ENCODE data around the gene RPE65. TPM values are rescaled to one million over a fixed set of nuclear protein-coding genes. Genes with fewer than 3 reads are reported as not detected.

The RPE65 gene
- total and polyA plus RNA-seq, 4 donors, result 0.01 to 0.09 TPM; not detected in 2

DNA sequence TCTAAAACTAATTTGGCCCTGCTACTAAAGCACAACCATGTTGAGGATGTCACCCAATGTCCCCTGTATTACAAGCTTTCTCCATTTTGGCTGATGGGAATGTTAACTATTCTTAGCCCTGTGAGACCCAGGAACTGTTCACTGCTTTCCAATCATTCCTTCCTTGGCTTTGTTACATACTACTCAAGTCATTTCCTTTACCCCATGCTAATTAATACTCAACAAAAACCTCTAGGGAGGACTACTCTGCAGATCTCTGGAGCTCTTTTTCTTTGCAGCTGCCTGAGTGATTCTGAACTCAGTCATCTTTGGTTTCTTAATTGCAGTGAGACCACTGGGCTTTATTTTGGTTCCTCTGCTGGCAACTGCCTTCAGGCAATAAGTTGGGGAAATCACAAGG is 23.3 kb upstream of the RPE65 start:
- ATAC-seq (ENCODE audit: insufficient read depth, low FRiP score), result no peak
- DNase-seq, result no peak

DNA sequence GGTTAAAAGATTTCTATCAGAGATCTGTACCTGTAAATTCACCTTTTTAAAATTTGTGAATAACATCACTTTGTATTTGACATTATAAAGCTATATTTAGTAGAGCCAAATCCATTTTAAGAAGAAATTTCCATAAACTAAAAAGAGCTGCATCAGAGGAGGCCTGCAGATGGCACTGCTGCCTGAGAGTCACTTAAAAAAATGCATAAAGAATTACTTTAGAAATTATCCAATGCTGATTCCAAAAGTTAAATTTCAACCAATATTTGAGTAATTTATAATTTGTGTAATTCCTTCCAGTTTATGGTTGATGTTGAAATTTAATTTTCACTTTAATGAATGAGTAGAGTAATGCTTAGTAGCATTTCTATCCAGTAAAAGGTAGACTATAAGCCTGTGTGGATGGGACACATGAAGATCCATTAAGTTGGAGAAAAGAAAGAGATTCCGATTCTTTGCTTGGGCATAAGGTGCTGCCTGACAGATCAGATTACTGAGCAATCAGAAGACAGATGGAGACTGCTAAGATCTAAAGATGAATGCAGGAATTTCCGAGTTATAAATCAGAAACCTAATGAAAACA is 20.7 kb upstream of the RPE65 start:
- no peak for ATAC-seq (ENCODE audit: insufficient read depth, low FRiP score)
- peak; percentile 19 to 50 (median 36) for DNase-seq
- no peak overlapping the region for H3K9ac ChIP-seq (ENCODE audit: insufficient read depth in 1 of 2, low read length in 2 of 2)
- no peaks in the 10 kb centered on the region for H3K36me3 ChIP-seq (ENCODE audit: control insufficient read depth in 4 of 4, insufficient read depth in 4 of 4, low read length in 4 of 4)
- H3K4me1 ChIP-seq (ENCODE audit: control insufficient read depth in 5 of 5, insufficient read depth in 5 of 5, low read length in 5 of 5), result peaks cover 0 to 3% (median 0%) of the 10 kb centered on the region in 5 donors
- TF ChIP-seq, protein P1, sequence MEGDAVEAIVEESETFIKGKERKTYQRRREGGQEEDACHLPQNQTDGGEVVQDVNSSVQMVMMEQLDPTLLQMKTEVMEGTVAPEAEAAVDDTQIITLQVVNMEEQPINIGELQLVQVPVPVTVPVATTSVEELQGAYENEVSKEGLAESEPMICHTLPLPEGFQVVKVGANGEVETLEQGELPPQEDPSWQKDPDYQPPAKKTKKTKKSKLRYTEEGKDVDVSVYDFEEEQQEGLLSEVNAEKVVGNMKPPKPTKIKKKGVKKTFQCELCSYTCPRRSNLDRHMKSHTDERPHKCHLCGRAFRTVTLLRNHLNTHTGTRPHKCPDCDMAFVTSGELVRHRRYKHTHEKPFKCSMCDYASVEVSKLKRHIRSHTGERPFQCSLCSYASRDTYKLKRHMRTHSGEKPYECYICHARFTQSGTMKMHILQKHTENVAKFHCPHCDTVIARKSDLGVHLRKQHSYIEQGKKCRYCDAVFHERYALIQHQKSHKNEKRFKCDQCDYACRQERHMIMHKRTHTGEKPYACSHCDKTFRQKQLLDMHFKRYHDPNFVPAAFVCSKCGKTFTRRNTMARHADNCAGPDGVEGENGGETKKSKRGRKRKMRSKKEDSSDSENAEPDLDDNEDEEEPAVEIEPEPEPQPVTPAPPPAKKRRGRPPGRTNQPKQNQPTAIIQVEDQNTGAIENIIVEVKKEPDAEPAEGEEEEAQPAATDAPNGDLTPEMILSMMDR (IDR thresholded peaks at IDR 0.05; ENCODE audit: control extremely low read depth, extremely low read depth), result no peak
- no peaks in the 10 kb centered on the region for H3K9me3 ChIP-seq (ENCODE audit: control insufficient read depth in 4 of 4, insufficient read depth in 3 of 4, low read length in 3 of 4)
- H3K27ac ChIP-seq (ENCODE audit: low read depth in 1 of 2, low read length in 1 of 2), result no peak overlapping the region
- 81 to 85% methylated on average over 2 of the region's 2 CpGs for WGBS, 2 donors
- H3K4me3 ChIP-seq, result no peak overlapping the region
- H3K27me3 ChIP-seq (ENCODE audit: control insufficient read depth in 3 of 3, insufficient read depth in 3 of 3, low read length in 2 of 3), result no peaks in the 10 kb centered on the region

More for the DNA sequence above, 23.3 kb upstream of the RPE65 start:
- Histone ChIP-seq H3K27ac (ENCODE audit: low read depth in 1 of 2, low read length in 1 of 2) (no peak overlapping the region), H3K9me3 (ENCODE audit: control insufficient read depth in 4 of 4, insufficient read depth in 3 of 4, low read length in 3 of 4) (no peaks in the 10 kb centered on the region), H3K27me3 (ENCODE audit: control insufficient read depth in 3 of 3, insufficient read depth in 3 of 3, low read length in 2 of 3) (no peaks in the 10 kb centered on the region), H3K36me3 (ENCODE audit: control insufficient read depth in 4 of 4, insufficient read depth in 4 of 4, low read length in 4 of 4) (no peaks in the 10 kb centered on the region), H3K4me3 (no peak overlapping the region), H3K9ac (ENCODE audit: insufficient read depth in 1 of 2, low read length in 2 of 2) (no peak overlapping the region), H3K4me1 (ENCODE audit: control insufficient read depth in 5 of 5, insufficient read depth in 5 of 5, low read length in 5 of 5) (no peaks in the 10 kb centered on the region)
- TF ChIP-seq, protein P1 (IDR thresholded peaks at IDR 0.05; ENCODE audit: control extremely low read depth, extremely low read depth), result no peak

DNA sequence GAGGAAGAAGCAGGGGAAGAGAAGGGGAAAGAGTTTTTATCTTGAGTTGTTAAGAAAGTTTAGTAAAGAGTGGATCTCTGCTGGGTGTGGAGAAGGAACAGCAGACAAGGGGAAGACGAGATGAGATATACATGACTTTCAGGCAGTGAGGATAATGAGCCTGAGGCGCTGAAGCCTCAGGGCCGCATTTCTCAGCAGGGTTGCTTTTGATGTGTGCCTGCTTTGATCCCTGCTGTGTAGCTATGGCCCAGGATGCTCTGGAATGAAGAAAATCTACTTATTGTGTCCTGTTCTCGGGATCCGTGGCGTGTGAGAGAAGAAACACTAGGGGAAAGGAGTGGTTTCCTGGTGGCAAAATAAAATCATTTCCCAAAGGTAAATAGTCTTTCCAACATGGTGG is 15.1 kb upstream of the RPE65 start:
- Histone ChIP-seq H3K4me3 (no peak overlapping the region), H3K27ac (ENCODE audit: low read depth in 1 of 2, low read length in 1 of 2) (no peak overlapping the region), H3K36me3 (ENCODE audit: control insufficient read depth in 4 of 4, insufficient read depth in 4 of 4, low read length in 4 of 4) (no peaks in the 10 kb centered on the region), H3K4me1 (ENCODE audit: control insufficient read depth in 5 of 5, insufficient read depth in 5 of 5, low read length in 5 of 5) (peaks cover 0 to 9% (median 0%) of the 10 kb centered on the region in 5 donors), H3K27me3 (ENCODE audit: control insufficient read depth in 3 of 3, insufficient read depth in 3 of 3, low read length in 2 of 3) (no peaks in the 10 kb centered on the region), H3K9me3 (ENCODE audit: control insufficient read depth in 4 of 4, insufficient read depth in 3 of 4, low read length in 3 of 4) (peaks cover 0 to 7% (median 3%) of the 10 kb centered on the region in 4 donors), H3K9ac (ENCODE audit: insufficient read depth in 1 of 2, low read length in 2 of 2) (no peak overlapping the region)
- ATAC-seq (ENCODE audit: insufficient read depth, low FRiP score) (no peak), DNase-seq (no peak)
- TF ChIP-seq, protein P1 (IDR thresholded peaks at IDR 0.05; ENCODE audit: control extremely low read depth, extremely low read depth), result no peak
- 58 to 85% methylated on average over 6 of the region's 6 CpGs for WGBS, 2 donors

DNA sequence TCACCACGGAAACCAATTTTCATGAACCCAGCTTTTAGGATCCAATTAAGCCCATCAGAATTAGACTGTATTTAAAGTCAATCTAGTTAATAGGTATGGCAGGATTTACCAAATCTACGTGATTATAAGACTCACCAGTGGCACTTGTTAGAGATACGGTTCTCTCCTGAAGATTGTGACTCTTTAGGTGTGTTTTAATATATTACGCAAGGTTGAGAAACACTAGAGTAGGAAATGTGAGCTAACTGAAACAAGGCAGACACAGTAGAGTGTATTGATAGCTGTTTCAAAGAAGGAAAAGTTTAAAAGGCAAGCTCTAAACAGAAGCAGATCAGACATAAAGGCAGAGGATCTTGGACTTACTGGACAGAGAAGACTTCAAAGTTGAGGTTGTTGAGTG is 11.2 kb upstream of the RPE65 start:
- ATAC-seq (ENCODE audit: insufficient read depth, low FRiP score) (no peak), DNase-seq (no peak)
- H3K4me3 ChIP-seq, result no peak overlapping the region
- H3K36me3 ChIP-seq (ENCODE audit: control insufficient read depth in 4 of 4, insufficient read depth in 4 of 4, low read length in 4 of 4), result no peaks in the 10 kb centered on the region
- H3K9ac ChIP-seq (ENCODE audit: insufficient read depth in 1 of 2, low read length in 2 of 2), result no peak overlapping the region
- TF ChIP-seq, protein P1 (IDR thresholded peaks at IDR 0.05; ENCODE audit: control extremely low read depth, extremely low read depth), result no peak
- no peak overlapping the region for H3K27ac ChIP-seq (ENCODE audit: low read depth in 1 of 2, low read length in 1 of 2)
- peaks cover 0 to 2% (median 0%) of the 10 kb centered on the region in 3 donors for H3K27me3 ChIP-seq (ENCODE audit: control insufficient read depth in 3 of 3, insufficient read depth in 3 of 3, low read length in 2 of 3)
- H3K9me3 ChIP-seq (ENCODE audit: control insufficient read depth in 4 of 4, insufficient read depth in 3 of 4, low read length in 3 of 4), result peaks cover 0 to 7% (median 3%) of the 10 kb centered on the region in 4 donors
- H3K4me1 ChIP-seq (ENCODE audit: control insufficient read depth in 5 of 5, insufficient read depth in 5 of 5, low read length in 5 of 5), result peaks cover 0 to 9% (median 0%) of the 10 kb centered on the region in 5 donors
- 66 to 77% methylated on average over 4 of the region's 4 CpGs for WGBS, 2 donors
